Endothelial cell of umbilical vein (primary cell): Measurements from ENCODE around the gene RNFT2. TPM values are rescaled to one million over a fixed set of nuclear protein-coding genes. Genes with fewer than 3 reads are reported as not detected.

ENCODE experiments used
- BruUV-seq: library from RNA; stranded (reverse); fragments of 400-500 nt; replicated peaks from 2 replicates; lab custom pipeline; 2021; lab: Mats Ljungman, UMichigan
- CTCF ChIA-PET: fragments of 300-600, 350-600 bp; sonication (Branson Sonifier 250); formaldehyde crosslinking; loops from one replicate; lab custom pipeline; 2021; ENCODE audit warnings: antibody characterized with exemption, inconsistent platforms; lab: Charles Lee
- POLR2A ChIA-PET: fragments of 300-600, 350-600 bp; sonication (Branson Sonifier 250); formaldehyde crosslinking; loops from one replicate; lab custom pipeline; 2021; ENCODE audit warnings: antibody characterized with exemption, inconsistent platforms; lab: Charles Lee
- DNase-seq: peaks from one replicate; pipeline ENCODE4 v3.0.0-alpha.2; 2011; ENCODE audit warnings: low read depth, low spot score
- FAIRE-seq: peaks from 2 replicates; lab custom pipeline; 2011; peaks lifted over from hg19 to GRCh38; lab: Jason Lieb, UNC
- H2AFZ ChIP-seq: 2 replicates; pipeline ENCODE4 v1.6.0; 2012; ENCODE audit warnings: low read depth, low read length, control low read depth, inconsistent platforms
- H3K27ac ChIP-seq: 2 replicates; pipeline ENCODE4 v1.5.1; 2011; ENCODE audit warnings: low read depth, mild to moderate bottlenecking, control low read depth, low read length, moderate library complexity; ENCODE audit not compliant: insufficient read depth
- H3K27me3 ChIP-seq, 2 experiments: 2 replicates each; pipeline versions ENCODE4 v1.6.0 to v1.6.1; 2011; ENCODE audit warnings: low read length in 2 of 2, mixed read lengths in 1 of 2; ENCODE audit not compliant: control insufficient read depth in 2 of 2, insufficient read depth in 2 of 2
- H3K36me3 ChIP-seq, 2 experiments: 2 replicates in 1 of 2; 3 replicates in 1 of 2; pipeline ENCODE4 v1.5.1; 2011; ENCODE audit warnings: low read length in 2 of 2, mild to moderate bottlenecking in 1 of 2, moderate library complexity in 1 of 2; ENCODE audit not compliant: control insufficient read depth in 2 of 2, insufficient read depth in 2 of 2; ENCODE audit errors: extremely low read depth in 1 of 2
- H3K4me1 ChIP-seq: 3 replicates; pipeline ENCODE4 v1.5.1; 2011; ENCODE audit warnings: mild to moderate bottlenecking, low read length; ENCODE audit not compliant: control insufficient read depth, insufficient read depth; ENCODE audit errors: extremely low read depth
- H3K4me2 ChIP-seq: 2 replicates; pipeline ENCODE4 v1.6.1; 2011; ENCODE audit warnings: low read length, control low read depth, mixed read lengths; ENCODE audit not compliant: insufficient read depth
- H3K4me3 ChIP-seq, 3 experiments: fragments of 200-600 bp in 1 of 3; sonication (generic), shearing (Covaris generic) in 1 of 3; replicated peaks in 1 of 3; 2 replicates each; pipeline ENCODE4 v1.5.1; 2011 to 2016; ENCODE audit warnings: control low read depth in 3 of 3, low read length in 3 of 3, mild to moderate bottlenecking in 2 of 3, inconsistent platforms in 1 of 3, low read depth in 1 of 3, moderate library complexity in 1 of 3; ENCODE audit not compliant: insufficient read depth in 1 of 3
- H3K79me2 ChIP-seq: 2 replicates; pipeline ENCODE4 v1.6.0; 2012; ENCODE audit warnings: low read length, inconsistent platforms; ENCODE audit not compliant: control insufficient read depth, insufficient read depth
- H3K9ac ChIP-seq: replicated peaks from 2 replicates; pipeline ENCODE3; 2011; ENCODE audit warnings: low read length, control low read depth; ENCODE audit not compliant: insufficient read depth; ENCODE audit errors: extremely low read depth
- H3K9me1 ChIP-seq: replicated peaks from 3 replicates; pipeline ENCODE4 v1.6.0; 2011; ENCODE audit warnings: mild to moderate bottlenecking, low read length; ENCODE audit not compliant: control insufficient read depth, insufficient read depth; ENCODE audit errors: extremely low read depth
- H3K9me3 ChIP-seq: replicated peaks from 2 replicates; pipeline ENCODE4 v1.5.1; 2012; ENCODE audit warnings: low read length, inconsistent platforms; ENCODE audit not compliant: control insufficient read depth, insufficient read depth
- H4K20me1 ChIP-seq: replicated peaks from 2 replicates; pipeline ENCODE3; 2011; ENCODE audit warnings: mild to moderate bottlenecking, low read length; ENCODE audit not compliant: control insufficient read depth, insufficient read depth; ENCODE audit errors: extremely low read depth
- EZH2 ChIP-seq: IDR thresholded peaks from 2 replicates; pipeline ENCODE4 v1.6.1; 2012; ENCODE audit warnings: borderline replicate concordance, low read depth, mild to moderate bottlenecking, moderate library complexity, low read length, inconsistent platforms; ENCODE audit not compliant: severe bottlenecking
- FOS ChIP-seq: IDR thresholded peaks from 2 replicates; pipeline ENCODE4 v1.6.1; 2011; ENCODE audit warnings: mild to moderate bottlenecking, low read length, moderate library complexity, borderline replicate concordance; ENCODE audit not compliant: insufficient read depth
- GATA2 ChIP-seq: IDR thresholded peaks from 2 replicates; pipeline ENCODE4 v1.7.0; 2011; ENCODE audit warnings: low read depth, mild to moderate bottlenecking, moderate library complexity, mixed read lengths, low read length; ENCODE audit not compliant: insufficient read length, insufficient read depth
- JUN ChIP-seq: IDR thresholded peaks from 2 replicates; pipeline ENCODE4 v1.6.1; 2011; ENCODE audit warnings: borderline replicate concordance, low read depth; ENCODE audit not compliant: insufficient read length, insufficient read depth
- MYC ChIP-seq: IDR thresholded peaks from one replicate; pipeline ENCODE4 v1.6.1; 2011; ENCODE audit warnings: mild to moderate bottlenecking, low read depth, low read length
- POLR2A ChIP-seq: IDR thresholded peaks from 2 replicates; pipeline ENCODE4 v1.6.1; 2012; ENCODE audit warnings: low read depth, mild to moderate bottlenecking, control low read depth, low read length
- POLR2AphosphoS5 ChIP-seq: IDR thresholded peaks from 2 replicates; pipeline ENCODE4 v1.6.1; 2012; ENCODE audit warnings: low read depth, mild to moderate bottlenecking, control low read depth, low read length, moderate library complexity; ENCODE audit not compliant: insufficient read depth
- dilution Hi-C: fragments of 300-500 bp; cut with MboI; formaldehyde crosslinking; loops from one replicate; pipeline ENCODE4 v1.15.0; 2019; ENCODE audit warnings: low sequenced_read_pairs; ENCODE audit not compliant: extremely low pct_ligation_motif_present
- intact Hi-C: fragments of 100-400 bp; cut with micrococcal nuclease; formaldehyde crosslinking; loops from one replicate; pipeline ENCODE4 v1.10.0; 2022
- polyA plus RNA-seq, 4 experiments: library from polyadenylated mRNA; depleted of rRNA in 3 of 4; stranded (reverse) in 3 of 4; unstranded in 1 of 4; fragments of >200 nt; gene quantifications; 2 replicates each; pipeline versions ENCODE4 v1.2.1 to v1.2.3, GENCODE V29; 2011 to 2012; ENCODE audit warnings: missing spikeins in 1 of 4
- total RNA-seq: library from RNA; stranded (reverse); gene quantifications from 2 replicates; pipeline ENCODE4 v1.2.3, GENCODE V29; 2021
- TF ChIP-seq, protein P1 (sequence below), 2 donors: IDR thresholded peaks; 1 replicate in 1 of 2; 2 replicates in 1 of 2; pipeline ENCODE4 v1.5.1; 2011; ENCODE audit warnings: low read length in 2 of 2, mild to moderate bottlenecking in 2 of 2, moderate library complexity in 2 of 2, control low read depth in 1 of 2, inconsistent platforms in 1 of 2, low read depth in 1 of 2; ENCODE audit not compliant: insufficient read depth in 1 of 2; ENCODE audit errors: extremely low read depth in 1 of 2
- TF ChIP-seq, protein P2 (sequence below): IDR thresholded peaks from 2 replicates; pipeline ENCODE4 v1.6.1; 2011; ENCODE audit not compliant: insufficient read depth, insufficient read length

Gene RNFT2
- total and polyA plus RNA-seq, 2 donors (not counting 3 experiments of a cell fraction or from before 2014, with no cell fraction given), result 1.4 to 6.6 TPM

DNA sequence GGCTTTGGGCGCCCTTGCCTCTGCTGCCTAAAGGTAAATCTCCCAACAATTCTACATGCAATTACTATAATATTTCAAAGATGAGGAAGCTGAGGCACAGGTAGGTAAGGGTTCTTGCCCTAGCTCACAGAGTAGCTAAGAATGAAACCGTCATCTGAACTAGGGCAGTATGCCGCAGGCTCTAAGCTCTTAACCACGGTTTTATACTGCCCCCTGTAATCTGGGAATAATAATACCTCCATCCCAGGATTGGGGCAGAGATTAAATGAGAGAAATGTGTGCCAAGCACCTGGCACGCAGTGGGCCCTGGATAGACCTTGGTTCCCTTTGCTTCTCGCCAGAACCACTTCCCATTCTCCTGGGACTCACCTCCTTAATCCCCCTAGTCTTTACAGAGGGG lies 144.6 kb downstream of the RNFT2 start:
- Histone ChIP-seq H3K9me3 (no peaks in the 10 kb centered on the region), H3K9me1 (no peaks in the 10 kb centered on the region), H3K27ac (no peak overlapping the region), H3K4me3 (no peak overlapping the region), H4K20me1 (no peaks in the 10 kb centered on the region), H3K4me2 (no peak overlapping the region), H3K4me1 (no peaks in the 10 kb centered on the region), H3K79me2 (no peaks in the 10 kb centered on the region), H3K27me3 (peaks cover 46 to 56% of the 10 kb centered on the region in 2 experiments), H2AFZ (no peak overlapping the region), H3K36me3 (no peaks in the 10 kb centered on the region), H3K9ac (no peak overlapping the region)
- intact Hi-C loops (loop anchor here (1.0 to 5.0 kb wide), 2 partner anchors 110 to 179 kb away; no protein-coding TSS in a partner anchor), dilution Hi-C loops (no loop called here)
- no TSS peak for BruUV-seq
- DNase-seq, result peak; percentile 45
- TF ChIP-seq POLR2AphosphoS5 (no peak), EZH2 (no peak), MYC (no peak)
- TF ChIP-seq, protein P1, sequence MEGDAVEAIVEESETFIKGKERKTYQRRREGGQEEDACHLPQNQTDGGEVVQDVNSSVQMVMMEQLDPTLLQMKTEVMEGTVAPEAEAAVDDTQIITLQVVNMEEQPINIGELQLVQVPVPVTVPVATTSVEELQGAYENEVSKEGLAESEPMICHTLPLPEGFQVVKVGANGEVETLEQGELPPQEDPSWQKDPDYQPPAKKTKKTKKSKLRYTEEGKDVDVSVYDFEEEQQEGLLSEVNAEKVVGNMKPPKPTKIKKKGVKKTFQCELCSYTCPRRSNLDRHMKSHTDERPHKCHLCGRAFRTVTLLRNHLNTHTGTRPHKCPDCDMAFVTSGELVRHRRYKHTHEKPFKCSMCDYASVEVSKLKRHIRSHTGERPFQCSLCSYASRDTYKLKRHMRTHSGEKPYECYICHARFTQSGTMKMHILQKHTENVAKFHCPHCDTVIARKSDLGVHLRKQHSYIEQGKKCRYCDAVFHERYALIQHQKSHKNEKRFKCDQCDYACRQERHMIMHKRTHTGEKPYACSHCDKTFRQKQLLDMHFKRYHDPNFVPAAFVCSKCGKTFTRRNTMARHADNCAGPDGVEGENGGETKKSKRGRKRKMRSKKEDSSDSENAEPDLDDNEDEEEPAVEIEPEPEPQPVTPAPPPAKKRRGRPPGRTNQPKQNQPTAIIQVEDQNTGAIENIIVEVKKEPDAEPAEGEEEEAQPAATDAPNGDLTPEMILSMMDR (IDR thresholded peaks at IDR 0.05; ENCODE audit: extremely low read depth in 1 of 2, insufficient read depth in 1 of 2, low read depth in 1 of 2, low read length in 2 of 2), result peak in 1 of 2 donors; percentile 19
- ChIA-PET POLR2A (no interaction called here), CTCF (interaction anchor here (0.6 to 3.9 kb wide), 13 partner anchors 9 to 936 kb away, joined by 3 to 61 read pairs (median 5); no protein-coding TSS in a partner anchor)
- FAIRE-seq, result no peak

DNA sequence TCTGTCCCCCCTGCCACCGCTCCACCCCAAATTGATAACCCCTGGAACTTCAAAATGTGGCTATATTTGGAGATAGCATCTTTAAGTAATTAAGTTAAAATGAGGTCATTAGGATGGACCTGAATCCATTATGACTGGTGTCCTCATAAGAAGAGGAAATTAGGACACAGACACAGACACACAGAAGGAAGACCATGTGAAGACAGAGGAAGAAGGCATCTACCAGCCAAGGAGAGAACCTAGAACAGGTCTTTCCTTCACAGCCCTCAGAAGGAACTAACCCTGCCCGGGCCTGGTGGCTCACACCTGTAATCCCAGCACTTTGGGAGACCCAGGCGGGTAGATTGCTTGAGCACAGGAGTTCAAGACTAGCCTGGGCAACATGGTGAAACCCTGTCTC lies 146.8 kb downstream of the RNFT2 start:
- dilution Hi-C loops (no loop called here), intact Hi-C loops (loop anchor here (5.0 kb wide), 1 partner anchor 113 kb away; no protein-coding TSS in a partner anchor)
- no TSS peak for BruUV-seq
- Histone ChIP-seq H3K9ac (no peak overlapping the region), H3K27ac (no peak overlapping the region), H3K27me3 (peaks cover 30 to 35% of the 10 kb centered on the region in 2 experiments), H3K4me1 (no peaks in the 10 kb centered on the region), H3K4me3 (no peak overlapping the region), H3K9me3 (no peaks in the 10 kb centered on the region), H3K4me2 (no peak overlapping the region), H3K9me1 (no peaks in the 10 kb centered on the region), H2AFZ (no peak overlapping the region), H4K20me1 (no peaks in the 10 kb centered on the region), H3K79me2 (no peaks in the 10 kb centered on the region), H3K36me3 (no peaks in the 10 kb centered on the region)
- POLR2A ChIA-PET, result no interaction called here
- no peak for FAIRE-seq
- no peak for DNase-seq
- TF ChIP-seq JUN (no peak), POLR2A (no peak), FOS (no peak), EZH2 (no peak), GATA2 (no peak), MYC (no peak), POLR2AphosphoS5 (no peak)
- TF ChIP-seq, protein P1 (IDR thresholded peaks at IDR 0.05; ENCODE audit: extremely low read depth in 1 of 2, insufficient read depth in 1 of 2, low read depth in 1 of 2, low read length in 2 of 2), result no peak
- TF ChIP-seq, protein P2, sequence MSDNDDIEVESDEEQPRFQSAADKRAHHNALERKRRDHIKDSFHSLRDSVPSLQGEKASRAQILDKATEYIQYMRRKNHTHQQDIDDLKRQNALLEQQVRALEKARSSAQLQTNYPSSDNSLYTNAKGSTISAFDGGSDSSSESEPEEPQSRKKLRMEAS, result no peak
- CTCF ChIA-PET, result no interaction called here
